ENCODE data around the gene HOXA9. TPM values are rescaled to one million over a fixed set of nuclear protein-coding genes. Genes with fewer than 3 reads are reported as not detected.

Gene HOXA9
- total RNA-seq, 1 donor from 2014 or later, result 14.5 TPM

DNA sequence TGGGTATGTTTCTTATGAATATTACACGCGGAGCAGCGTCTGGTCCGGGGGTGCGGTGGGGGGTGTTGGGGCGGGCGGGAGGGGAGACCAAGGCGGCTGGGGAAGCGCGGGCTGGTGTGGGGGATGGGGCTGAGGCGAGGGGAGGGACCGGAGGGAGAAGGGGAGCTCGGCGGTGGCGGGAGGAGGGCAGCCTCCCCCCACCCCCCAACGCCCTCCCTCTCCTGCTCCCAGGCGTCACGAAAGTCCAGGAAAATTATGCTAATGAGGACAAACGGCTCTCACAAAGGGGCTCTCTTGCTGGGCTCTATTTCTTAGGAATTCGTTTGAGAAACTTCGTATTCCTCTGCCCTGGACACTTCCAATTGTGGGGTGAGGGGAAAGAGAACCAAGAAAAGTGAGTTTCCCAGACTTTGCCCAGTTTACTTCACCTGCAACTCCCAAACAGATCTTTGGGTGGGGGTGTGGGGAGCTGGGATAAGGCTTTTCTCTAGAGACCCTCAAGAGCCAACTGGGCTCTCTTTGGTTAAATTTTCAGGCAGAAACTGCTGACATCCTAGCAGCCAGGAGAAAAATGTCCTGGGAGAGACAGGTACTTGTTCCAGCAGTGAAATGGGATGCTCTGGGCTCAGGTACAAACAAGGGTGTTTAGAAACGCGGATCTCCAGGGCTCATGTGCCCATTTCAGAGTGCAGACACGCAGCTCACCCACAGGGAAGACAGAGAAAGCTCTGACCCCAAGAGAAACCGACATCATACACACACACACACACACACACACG is 51.2 kb downstream of the HOXA9 start:
- TF ChIP-seq, protein P1, sequence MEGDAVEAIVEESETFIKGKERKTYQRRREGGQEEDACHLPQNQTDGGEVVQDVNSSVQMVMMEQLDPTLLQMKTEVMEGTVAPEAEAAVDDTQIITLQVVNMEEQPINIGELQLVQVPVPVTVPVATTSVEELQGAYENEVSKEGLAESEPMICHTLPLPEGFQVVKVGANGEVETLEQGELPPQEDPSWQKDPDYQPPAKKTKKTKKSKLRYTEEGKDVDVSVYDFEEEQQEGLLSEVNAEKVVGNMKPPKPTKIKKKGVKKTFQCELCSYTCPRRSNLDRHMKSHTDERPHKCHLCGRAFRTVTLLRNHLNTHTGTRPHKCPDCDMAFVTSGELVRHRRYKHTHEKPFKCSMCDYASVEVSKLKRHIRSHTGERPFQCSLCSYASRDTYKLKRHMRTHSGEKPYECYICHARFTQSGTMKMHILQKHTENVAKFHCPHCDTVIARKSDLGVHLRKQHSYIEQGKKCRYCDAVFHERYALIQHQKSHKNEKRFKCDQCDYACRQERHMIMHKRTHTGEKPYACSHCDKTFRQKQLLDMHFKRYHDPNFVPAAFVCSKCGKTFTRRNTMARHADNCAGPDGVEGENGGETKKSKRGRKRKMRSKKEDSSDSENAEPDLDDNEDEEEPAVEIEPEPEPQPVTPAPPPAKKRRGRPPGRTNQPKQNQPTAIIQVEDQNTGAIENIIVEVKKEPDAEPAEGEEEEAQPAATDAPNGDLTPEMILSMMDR (IDR thresholded peaks at IDR 0.05; ENCODE audit: unreplicated experiment), result no peak
- Mint-ChIP-seq H3K4me3 (peak overlapping the region; percentile 88), H3K27me3 (ENCODE audit: low read depth) (no peaks in the 10 kb centered on the region), H3K4me1 (peaks cover 54% of the 10 kb centered on the region), H3K27ac (peak overlapping the region; percentile 100), H3K36me3 (peaks cover 17% of the 10 kb centered on the region), H3K9me3 (no peaks in the 10 kb centered on the region)
- peak; percentile 79 to 83 for DNase-seq (ENCODE audit: low spot score in 2 of 2, unreplicated experiment in 2 of 2)

DNA sequence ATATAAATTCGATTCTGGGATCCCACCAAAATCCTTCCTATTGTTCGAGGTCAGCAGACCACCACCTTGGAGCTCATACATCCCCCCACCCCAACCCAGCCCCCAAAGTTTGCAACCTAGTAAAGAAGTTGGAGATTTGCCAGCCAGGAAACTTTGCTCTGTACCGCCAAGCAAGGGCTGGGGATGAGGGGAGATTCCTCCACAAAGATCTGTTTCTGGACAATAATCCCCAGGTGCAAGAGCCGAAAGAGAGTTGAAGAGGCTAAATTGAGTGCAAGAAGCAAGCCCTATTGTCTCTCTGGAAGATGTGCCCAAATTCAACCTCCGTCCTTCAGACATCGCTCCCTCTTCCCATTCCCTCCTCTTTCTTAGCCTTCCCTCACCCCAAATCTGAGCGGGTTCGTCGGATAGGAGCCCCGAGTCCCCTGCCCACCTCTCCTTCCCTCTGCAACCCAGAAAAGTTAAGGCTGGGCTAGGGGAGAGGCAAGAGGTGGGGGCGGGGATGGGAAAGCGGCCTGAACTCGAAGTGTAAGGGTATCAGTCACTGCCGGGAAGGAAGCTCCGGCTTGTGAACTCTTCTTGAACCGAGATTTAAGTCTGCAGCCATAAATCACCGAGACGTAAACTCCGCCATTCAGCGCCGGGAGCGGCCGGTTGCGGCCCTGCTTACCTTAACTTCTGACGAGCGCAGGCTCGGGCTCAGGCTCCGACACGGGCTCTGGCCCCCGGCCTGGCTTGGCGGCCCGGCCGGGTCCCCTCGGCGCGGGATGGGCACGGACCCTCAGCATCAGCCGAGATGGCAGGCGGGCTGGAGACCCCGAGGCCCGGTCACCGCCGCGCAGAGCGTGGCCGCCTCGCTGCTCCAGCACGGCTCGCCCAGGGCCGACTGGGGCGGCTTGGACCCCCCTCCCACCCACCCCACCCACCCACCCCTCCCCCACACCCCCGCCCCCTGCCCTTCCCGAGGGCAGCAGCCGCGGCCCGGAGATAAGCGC is 52.1 kb downstream of the HOXA9 start:
- Mint-ChIP-seq H3K9me3 (no peaks in the 10 kb centered on the region), H3K4me1 (peaks cover 53% of the 10 kb centered on the region), H3K27me3 (ENCODE audit: low read depth) (no peaks in the 10 kb centered on the region), H3K27ac (peak overlapping the region; percentile 100), H3K4me3 (peak overlapping the region; percentile 98), H3K36me3 (peaks cover 18% of the 10 kb centered on the region)
- TF ChIP-seq, protein P1 (IDR thresholded peaks at IDR 0.05; ENCODE audit: unreplicated experiment), result no peak
- peak; percentile 68 to 86 for DNase-seq (ENCODE audit: low spot score in 2 of 2, unreplicated experiment in 2 of 2)

Small RNA genes lying within 50 kb of the gene (microRNA-seq; reads per million reads assigned to microRNA genes)
- 5,924 reads per million, percentile 93 among the genes with 10 or more reads in this experiment for gene MIR196B

Other genes with a start within 250 kb of the HOXA9 start
- gene HOXA1, start 69.5 kb downstream of the HOXA9 start, total RNA-seq, result 13.7 to 14.6 TPM (median 14.0 TPM) in 3 replicates
- 30.3 to 33.9 TPM (median 30.8 TPM) in 3 replicates for gene HOXA2, start 62.9 kb downstream of the HOXA9 start, total RNA-seq
- 51.0 to 55.9 TPM (median 54.7 TPM) in 3 replicates for gene HOXA4, start 34.8 kb downstream of the HOXA9 start, total RNA-seq
- 128 to 133 TPM (median 133 TPM) in 3 replicates for gene HOXA5, start 21.9 kb downstream of the HOXA9 start, total RNA-seq
- gene HOXA6, start 17.8 kb downstream of the HOXA9 start, total RNA-seq, result 43.7 to 45.6 TPM (median 44.4 TPM) in 3 replicates
- 197 to 209 TPM (median 201 TPM) in 3 replicates for gene HOXA3, start 13.0 kb downstream of the HOXA9 start, total RNA-seq
- 17.4 to 18.9 TPM (median 17.9 TPM) in 3 replicates for gene HOXA7, start 8.9 kb downstream of the HOXA9 start, total RNA-seq
- 13.1 to 14.4 TPM (median 13.8 TPM) in 3 replicates for gene HOXA10, start 8.8 kb upstream of the HOXA9 start, total RNA-seq
- gene HOXA11, start 19.7 kb upstream of the HOXA9 start, total RNA-seq, result 3.3 to 4.2 TPM (median 3.9 TPM) in 3 replicates
- 6.9 to 7.7 TPM (median 7.5 TPM) in 3 replicates for gene HOXA13, start 34.6 kb upstream of the HOXA9 start, total RNA-seq
- 1.4 to 2.1 TPM (median 1.8 TPM) in 3 replicates for gene EVX1, start 77.3 kb upstream of the HOXA9 start, total RNA-seq